AG04450 (cell line): ENCODE measurements around the gene MEP1B. TPM values are rescaled to one million over a fixed set of nuclear protein-coding genes. Genes with fewer than 3 reads are reported as not detected.

Experiments used
- CTCF ChIA-PET: fragments of 300-600, 350-600 bp; formaldehyde crosslinking; extraction: SDS; loops from one replicate; lab custom pipeline; 2022; ENCODE audit warnings: antibody characterized with exemption, inconsistent platforms; lab: Charles Lee
- POLR2A ChIA-PET: fragments of 350-600 bp; formaldehyde crosslinking; extraction: SDS; loops from one replicate; lab custom pipeline; 2021; ENCODE audit warnings: antibody characterized with exemption, inconsistent platforms; lab: Yijun Ruan, JAX
- DNase-seq: peaks from one replicate; pipeline ENCODE4 v3.0.0-alpha.2; 2011; ENCODE audit warnings: low read depth, low spot score
- H3K27ac ChIP-seq: one replicate; pipeline ENCODE4 v1.5.1; 2012; ENCODE audit warnings: low read depth, low read length, control low read depth
- H3K27me3 ChIP-seq: one replicate; pipeline ENCODE4 v1.6.0; 2012; ENCODE audit warnings: low read length; ENCODE audit not compliant: control insufficient read depth, insufficient read depth
- H3K4me3 ChIP-seq: 2 replicates; pipeline ENCODE4 v1.5.1; 2011; ENCODE audit warnings: mild to moderate bottlenecking, low read depth, low read length, control low read depth
- H3K9me3 ChIP-seq: 2 replicates; pipeline ENCODE4 v1.5.1; 2012; ENCODE audit warnings: low read length; ENCODE audit not compliant: control insufficient read depth, insufficient read depth
- CTCF ChIP-seq: IDR thresholded peaks from 2 replicates; pipeline ENCODE4 v1.5.1; 2011; ENCODE audit warnings: low read depth, low read length, control low read depth, inconsistent platforms
- polyA plus RNA-seq: library from polyadenylated mRNA; depleted of rRNA; stranded (reverse); fragments of >200 nt; gene quantifications from 2 replicates; pipeline ENCODE4 v1.2.3, GENCODE V29; 2011

The MEP1B gene
- polyA plus RNA-seq, 1 experiment, result not detected

DNA sequence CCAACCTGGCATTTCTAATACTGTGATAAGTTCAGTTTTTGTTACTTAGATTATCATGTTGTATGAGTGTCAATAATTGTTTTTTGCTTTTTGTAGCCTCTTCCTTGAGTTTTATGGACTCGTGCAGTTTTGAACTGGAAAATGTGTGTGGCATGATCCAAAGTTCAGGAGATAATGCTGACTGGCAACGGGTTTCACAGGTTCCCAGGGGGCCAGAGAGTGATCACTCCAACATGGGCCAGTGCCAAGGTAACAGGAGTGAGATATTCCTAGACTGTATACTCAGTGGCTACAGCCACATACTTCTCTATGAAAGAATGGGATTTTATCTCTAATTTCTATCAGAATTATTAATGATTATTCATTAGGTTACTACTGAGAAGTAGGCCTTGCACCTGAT is 18.2 kb downstream of the MEP1B start:
- no peak for TF ChIP-seq CTCF
- no peak for DNase-seq
- H3K4me3 ChIP-seq, result no peak overlapping the region
- ChIA-PET CTCF (no interaction called here), POLR2A (no interaction called here)
- peaks cover 3% of the 10 kb centered on the region for H3K27me3 ChIP-seq
- no peak overlapping the region for H3K27ac ChIP-seq
- no peaks in the 10 kb centered on the region for H3K9me3 ChIP-seq

GRCh38 chr18:32208577-32208976 is 18.7 kb downstream of the MEP1B start:
- no peak overlapping the region for H3K27ac ChIP-seq
- DNase-seq, result no peak
- CTCF ChIA-PET, result no interaction called here
- POLR2A ChIA-PET, result interaction anchor here (0.7 kb wide), 1 partner anchor 508 kb away, joined by 3 read pairs; no protein-coding TSS in a partner anchor
- no peak for TF ChIP-seq CTCF
- H3K27me3 ChIP-seq, result peaks cover 3% of the 10 kb centered on the region
- no peaks in the 10 kb centered on the region for H3K9me3 ChIP-seq
- H3K4me3 ChIP-seq, result no peak overlapping the region

DNA sequence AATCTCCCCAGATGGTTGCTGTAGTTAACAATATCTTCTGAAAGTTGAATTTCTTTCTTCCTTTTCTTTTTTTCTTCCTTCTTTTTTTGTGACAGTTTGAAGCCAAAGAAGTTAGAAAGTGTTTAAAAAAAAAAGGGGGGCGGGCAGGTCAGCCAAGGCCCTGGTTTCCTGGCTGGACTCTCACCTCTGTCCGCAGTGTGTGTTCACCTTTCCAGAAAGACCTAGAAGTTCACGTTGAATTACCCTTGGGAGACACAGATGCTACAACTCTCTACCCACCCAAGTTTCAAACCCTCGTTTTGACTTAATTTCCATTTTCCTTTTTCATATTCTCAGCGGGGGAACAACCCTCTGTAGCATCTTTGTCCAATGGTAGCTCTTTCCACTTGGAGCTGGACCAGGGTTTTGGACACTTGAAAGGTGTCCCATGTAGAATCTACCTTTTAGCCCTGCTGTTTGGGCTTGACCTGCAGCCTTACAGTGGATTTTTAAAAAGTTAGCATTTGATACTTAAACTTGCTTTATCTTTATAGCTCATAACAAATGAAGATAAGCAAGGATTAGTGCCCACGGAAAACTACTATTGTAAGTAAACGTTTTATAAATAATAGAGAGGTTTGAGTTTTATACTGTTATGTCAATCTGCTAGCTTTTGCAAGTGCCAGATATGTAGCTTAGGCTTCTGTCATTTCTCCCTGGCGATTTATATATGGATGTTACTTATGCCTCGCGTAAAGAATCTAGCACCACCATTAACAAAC is 20.0 kb downstream of the MEP1B start:
- Histone ChIP-seq H3K4me3 (no peak overlapping the region), H3K9me3 (no peaks in the 10 kb centered on the region), H3K27ac (no peak overlapping the region), H3K27me3 (peaks cover 3% of the 10 kb centered on the region)
- TF ChIP-seq CTCF, result no peak
- ChIA-PET POLR2A (interaction anchor here (0.6 kb wide), 1 partner anchor 342 kb away, joined by 4 read pairs; no protein-coding TSS in a partner anchor), CTCF (interaction anchor here (0.6 to 1.7 kb wide), 3 partner anchors 79 to 338 kb away, joined by 3 to 4 read pairs (median 4); partner anchors contain the start of gene GAREM1)
- no peak for DNase-seq

DNA sequence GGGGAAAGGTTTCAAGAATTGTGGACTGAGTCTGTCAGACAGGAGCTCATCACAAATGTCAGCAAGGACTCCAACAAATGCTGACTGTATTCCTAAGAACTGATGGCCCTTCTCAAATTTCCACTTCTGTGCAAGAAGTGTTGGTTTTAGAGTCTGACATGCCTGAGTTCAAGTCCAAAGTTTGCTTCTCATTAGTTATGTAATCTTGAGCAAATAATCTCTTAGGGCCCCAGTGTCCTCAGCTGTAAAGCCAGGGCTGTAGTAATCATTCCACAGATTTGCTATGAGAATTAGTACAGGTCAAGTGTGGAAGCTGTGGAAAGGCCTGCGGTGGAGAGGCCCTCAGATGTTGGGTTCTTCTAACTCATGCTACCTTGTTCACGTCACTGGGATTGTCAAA is 23.9 kb downstream of the MEP1B start:
- no peak overlapping the region for H3K4me3 ChIP-seq
- TF ChIP-seq CTCF, result no peak
- H3K9me3 ChIP-seq, result no peaks in the 10 kb centered on the region
- H3K27ac ChIP-seq, result no peak overlapping the region
- DNase-seq, result no peak
- H3K27me3 ChIP-seq, result no peaks in the 10 kb centered on the region
- ChIA-PET POLR2A (no interaction called here), CTCF (no interaction called here)

DNA sequence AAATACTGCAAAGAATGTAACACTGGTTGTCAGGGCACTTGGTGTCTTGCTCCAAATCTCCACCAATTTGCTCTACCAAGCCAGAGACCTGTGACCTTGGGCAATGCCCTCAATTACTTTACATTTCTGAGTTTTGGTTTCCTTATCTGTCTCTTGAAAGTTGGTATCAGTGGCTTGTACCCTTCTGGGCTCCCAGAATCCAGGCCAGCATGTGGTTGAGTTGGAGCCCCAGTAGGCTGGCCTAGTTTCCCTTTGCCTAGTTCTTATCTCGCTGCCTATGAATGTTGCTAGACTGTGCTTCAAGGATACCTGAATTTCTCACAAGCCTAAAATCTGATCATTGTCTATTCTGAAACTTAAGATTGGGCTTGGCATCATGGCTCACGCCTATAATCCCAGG is 26.6 kb downstream of the MEP1B start:
- no peak for TF ChIP-seq CTCF
- ChIA-PET POLR2A (no interaction called here), CTCF (no interaction called here)
- H3K4me3 ChIP-seq, result no peak overlapping the region
- DNase-seq, result no peak
- H3K9me3 ChIP-seq, result no peaks in the 10 kb centered on the region
- no peaks in the 10 kb centered on the region for H3K27me3 ChIP-seq
- H3K27ac ChIP-seq, result no peak overlapping the region
